WERI-Rb-1 (cell line): ENCODE measurements around the gene UBE2U.

Experiments used
- DNase-seq: peaks from one replicate; pipeline ENCODE4 v3.0.0-alpha.2; 2020
- H3K27ac ChIP-seq: fragments of 250-450 bp; sonication (Bioruptor Pico); 2 replicates; pipeline ENCODE4 v1.5.1; 2020; ENCODE audit warnings: mild to moderate bottlenecking, moderate library complexity
- H3K27me3 ChIP-seq: fragments of 250-450 bp; sonication (Bioruptor Pico); 2 replicates; pipeline ENCODE4 v1.5.1; 2021; ENCODE audit warnings: mild to moderate bottlenecking, low read depth, moderate library complexity; ENCODE audit not compliant: insufficient read depth, severe bottlenecking
- H3K36me3 ChIP-seq: fragments of 250-450 bp; sonication (Bioruptor Pico); 2 replicates; pipeline ENCODE4 v1.5.1; 2020; ENCODE audit warnings: mild to moderate bottlenecking, moderate library complexity
- H3K4me3 ChIP-seq: 2 replicates; pipeline ENCODE4 v1.5.1; 2011; ENCODE audit warnings: low read depth, mild to moderate bottlenecking, control low read depth, low read length
- H3K9me3 ChIP-seq: fragments of 250-450 bp; sonication (Bioruptor Pico); 2 replicates; pipeline ENCODE4 v1.5.1; 2021; ENCODE audit warnings: mild to moderate bottlenecking, moderate library complexity; ENCODE audit not compliant: severe bottlenecking
- CTCF ChIP-seq: IDR thresholded peaks from 2 replicates; pipeline ENCODE4 v1.5.1; 2011; ENCODE audit warnings: low read depth, mild to moderate bottlenecking, control low read depth, inconsistent platforms, low read length

UBE2U gene

GRCh38 chr1:64290420-64290819, 87.0 kb downstream of the UBE2U start:
- Histone ChIP-seq H3K27me3 (no peaks in the 10 kb centered on the region), H3K4me3 (no peak overlapping the region), H3K9me3 (peaks cover 5% of the 10 kb centered on the region), H3K27ac (no peak overlapping the region), H3K36me3 (no peaks in the 10 kb centered on the region)
- TF ChIP-seq CTCF, result no peak
- DNase-seq, result no peak

GRCh38 chr1:64291931-64292330, 88.5 kb downstream of the UBE2U start:
- Histone ChIP-seq H3K4me3 (no peak overlapping the region), H3K27me3 (no peaks in the 10 kb centered on the region), H3K36me3 (no peaks in the 10 kb centered on the region), H3K9me3 (peaks cover 5% of the 10 kb centered on the region), H3K27ac (no peak overlapping the region)
- no peak for TF ChIP-seq CTCF
- no peak for DNase-seq

DNA sequence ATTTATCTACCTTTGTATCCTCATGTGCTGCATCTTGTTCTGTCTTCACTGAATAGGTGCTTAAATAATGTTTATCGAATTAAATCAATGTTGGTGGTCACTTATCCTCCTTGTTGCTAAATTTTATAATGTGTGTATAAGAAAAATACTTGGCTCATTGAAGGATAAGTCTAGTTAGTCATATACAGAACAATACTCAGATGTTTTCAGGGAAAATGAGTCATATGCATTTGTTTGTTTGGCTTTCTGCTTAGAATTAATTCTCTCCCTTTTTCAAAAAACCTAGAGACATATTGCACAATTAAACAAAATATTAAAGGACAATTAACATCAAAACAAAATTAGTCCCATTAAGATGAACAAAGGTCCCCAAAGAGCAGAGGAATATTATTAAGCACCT, 89.0 kb downstream of the UBE2U start:
- H3K36me3 ChIP-seq, result no peaks in the 10 kb centered on the region
- TF ChIP-seq CTCF, result no peak

GRCh38 chr1:64293820-64294219, 90.4 kb downstream of the UBE2U start:
- Histone ChIP-seq H3K36me3 (no peaks in the 10 kb centered on the region), H3K27ac (no peak overlapping the region), H3K9me3 (peaks cover 5% of the 10 kb centered on the region), H3K27me3 (no peaks in the 10 kb centered on the region), H3K4me3 (no peak overlapping the region)
- no peak for DNase-seq
- no peak for TF ChIP-seq CTCF

More for the DNA sequence above, 89.0 kb downstream of the UBE2U start:
- Histone ChIP-seq H3K9me3 (peaks cover 5% of the 10 kb centered on the region), H3K4me3 (no peak overlapping the region), H3K27ac (no peak overlapping the region), H3K27me3 (no peaks in the 10 kb centered on the region)
- no peak for DNase-seq

DNA sequence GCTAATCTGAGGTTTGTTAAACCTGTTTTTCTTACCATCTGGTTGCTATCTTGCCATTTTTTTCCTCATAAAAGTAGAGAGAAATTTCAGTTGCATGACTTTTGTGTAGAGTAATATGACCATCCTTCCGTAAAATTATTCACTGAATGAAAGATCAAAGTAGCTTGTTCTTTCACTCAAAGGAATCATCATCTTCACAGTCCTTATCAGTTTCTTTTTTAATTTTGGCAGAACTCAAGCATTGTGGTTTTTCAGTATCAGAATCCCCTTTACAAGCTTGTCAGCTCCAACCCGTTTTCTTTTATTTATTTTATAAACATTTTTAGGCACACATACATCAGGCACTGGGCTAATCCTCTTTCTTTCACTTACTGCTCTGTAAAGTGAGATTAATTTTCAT, 91.7 kb downstream of the UBE2U start:
- no peak overlapping the region for H3K27ac ChIP-seq
- no peak overlapping the region for H3K4me3 ChIP-seq
- peaks cover 5% of the 10 kb centered on the region for H3K9me3 ChIP-seq
- DNase-seq, result no peak
- TF ChIP-seq CTCF, result no peak
- no peaks in the 10 kb centered on the region for H3K27me3 ChIP-seq
- no peaks in the 10 kb centered on the region for H3K36me3 ChIP-seq

DNA sequence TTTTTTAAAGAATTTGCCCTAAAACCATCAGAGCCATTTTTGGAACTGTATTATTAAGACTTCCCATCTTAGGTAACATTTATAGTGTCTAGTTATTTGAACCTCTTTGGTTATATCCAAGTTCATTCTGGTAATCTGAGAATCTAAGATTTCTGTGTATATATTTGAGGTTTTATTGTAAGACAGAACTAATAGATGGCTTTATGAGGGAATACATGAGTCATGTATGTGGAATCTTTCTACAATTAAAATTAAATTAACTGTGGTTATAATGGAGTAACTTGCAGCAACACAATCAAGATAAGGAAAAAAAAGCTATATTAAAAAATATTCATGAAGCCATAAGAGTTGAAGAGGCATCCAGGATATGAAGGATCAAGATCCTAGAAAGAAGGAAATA, 92.1 kb downstream of the UBE2U start:
- no peak for TF ChIP-seq CTCF
- H3K27me3 ChIP-seq, result no peaks in the 10 kb centered on the region
- peaks cover 5% of the 10 kb centered on the region for H3K9me3 ChIP-seq

More for the DNA sequence above, 92.1 kb downstream of the UBE2U start:
- DNase-seq, result no peak
- H3K4me3 ChIP-seq, result no peak overlapping the region
- no peaks in the 10 kb centered on the region for H3K36me3 ChIP-seq
- no peak overlapping the region for H3K27ac ChIP-seq
